HCT116 (cell line): ENCODE measurements around the gene RNF208. TPM values are rescaled to one million over a fixed set of nuclear protein-coding genes. Genes with fewer than 3 reads are reported as not detected.

Experiments used
- ATAC-seq: fragments of 200-7000 bp; cut with Tn5 transposase; 2 replicates; pipeline ENCODE4 v1.9.1; 2020; ENCODE audit warnings: mild to moderate bottlenecking, moderate library complexity
- BruUV-seq: library from RNA; stranded (reverse); fragments of 400-500 nt; replicated peaks from 2 replicates; lab custom pipeline; 2021; lab: Mats Ljungman, UMichigan
- CTCF ChIA-PET: fragments of 300-600 bp; sonication (Branson Sonifier 250); formaldehyde crosslinking; loops from one replicate; lab custom pipeline; 2021; ENCODE audit warnings: antibody characterized with exemption; lab: Charles Lee
- POLR2A ChIA-PET: fragments of 300-600, 350-600 bp; sonication (Branson Sonifier 250); formaldehyde crosslinking; loops from one replicate; lab custom pipeline; 2021; ENCODE audit warnings: antibody characterized with exemption; lab: Charles Lee
- RAD21 ChIA-PET, 2 experiments: fragments of 300-600 bp; sonication (Branson Sonifier 250); formaldehyde crosslinking; loops; one replicate each; lab custom pipeline; 2023; ENCODE audit warnings: low total read pairs in 2 of 2; ENCODE audit not compliant: uncharacterized antibody in 2 of 2, unreplicated experiment in 2 of 2, low non-redundant PET in 1 of 2; lab: Charles Lee
- DNase-seq: peaks from one replicate; pipeline ENCODE4 v3.0.0-alpha.2; 2010; ENCODE audit warnings: low read depth, low spot score
- H2AFZ ChIP-seq: fragments of 200-600 bp; shearing (Covaris generic), sonication (generic); 2 replicates; pipeline ENCODE4 v1.6.1; 2017; ENCODE audit warnings: low read depth, mixed run types, mixed read lengths, antibody characterized with exemption, low read length; ENCODE audit not compliant: poor library complexity, severe bottlenecking
- H3K27ac ChIP-seq: 2 replicates; pipeline ENCODE4 v1.5.1; 2012; ENCODE audit warnings: low read depth, low read length
- H3K27me3 ChIP-seq: fragments of 200-600 bp; sonication (generic); 2 replicates; pipeline ENCODE4 v1.6.1; 2016; ENCODE audit warnings: mixed run types, low read length, mixed read lengths; ENCODE audit not compliant: insufficient read depth
- H3K36me3 ChIP-seq, 2 experiments: fragments of 200-500 bp in 1 of 2; fragments of 200-600 bp in 1 of 2; sonication (Bioruptor generic) in 1 of 2; sonication (generic) in 1 of 2; 2 replicates each; pipeline versions ENCODE4 v1.5.1 to v1.6.1; 2014 to 2016; ENCODE audit warnings: low read length in 2 of 2, inconsistent platforms in 1 of 2, mixed read lengths in 1 of 2, mixed run types in 1 of 2; ENCODE audit not compliant: insufficient read depth in 2 of 2, control insufficient read depth in 1 of 2
- H3K4me1 ChIP-seq, 2 experiments: fragments of 200-600 bp in 1 of 2; sonication (generic) in 1 of 2; 2 replicates each; pipeline versions ENCODE4 v1.5.1 to v1.6.1; 2012 to 2017; ENCODE audit warnings: low read length in 2 of 2, inconsistent platforms in 1 of 2, mild to moderate bottlenecking in 1 of 2, mixed read lengths in 1 of 2, mixed run types in 1 of 2, moderate library complexity in 1 of 2; ENCODE audit not compliant: insufficient read depth in 2 of 2, control insufficient read depth in 1 of 2
- H3K4me2 ChIP-seq: fragments of 200-600 bp; sonication (generic); 2 replicates; pipeline ENCODE4 v1.6.1; 2017; ENCODE audit warnings: mixed run types, low read length, mixed read lengths
- H3K4me3 ChIP-seq, 2 experiments: fragments of 200-600 bp in 1 of 2; sonication (generic) in 1 of 2; replicated peaks in 1 of 2; 2 replicates each; pipeline ENCODE4 v1.5.1; 2011 to 2016; ENCODE audit warnings: low read length in 2 of 2, control low read depth in 1 of 2, low read depth in 1 of 2, mild to moderate bottlenecking in 1 of 2, mixed read lengths in 1 of 2, mixed run types in 1 of 2
- H3K79me2 ChIP-seq: fragments of 200-600 bp; sonication (generic); 2 replicates; pipeline ENCODE4 v1.6.1; 2017; ENCODE audit warnings: mild to moderate bottlenecking, mixed run types, low read length, moderate library complexity, mixed read lengths; ENCODE audit not compliant: insufficient read depth
- H3K9ac ChIP-seq: fragments of 200-600 bp; sonication (generic); 2 replicates; pipeline ENCODE4 v1.6.1; 2016; ENCODE audit warnings: low read length, mixed read lengths
- H3K9me2 ChIP-seq: fragments of 200-600 bp; sonication (generic), shearing (Covaris generic); 2 replicates; pipeline ENCODE4 v1.6.1; 2017; ENCODE audit warnings: mixed run types, mild to moderate bottlenecking, moderate library complexity; ENCODE audit not compliant: insufficient read depth
- H3K9me3 ChIP-seq, 2 experiments: fragments of 200-500 bp in 1 of 2; fragments of 200-600 bp in 1 of 2; sonication (Bioruptor generic) in 1 of 2; sonication (generic) in 1 of 2; 2 replicates each; pipeline ENCODE4 v1.6.1; 2014 to 2017; ENCODE audit warnings: low read length in 2 of 2, mixed read lengths in 2 of 2, inconsistent platforms in 1 of 2, low read depth in 1 of 2, mild to moderate bottlenecking in 1 of 2, mixed run types in 1 of 2, moderate library complexity in 1 of 2; ENCODE audit not compliant: control insufficient read depth in 1 of 2, insufficient read depth in 1 of 2
- H4K20me1 ChIP-seq: fragments of 200-600 bp; sonication (generic), shearing (Covaris generic); 2 replicates; pipeline ENCODE4 v1.6.1; 2017; ENCODE audit warnings: mixed run types, mild to moderate bottlenecking, moderate library complexity; ENCODE audit not compliant: insufficient read depth
- CBX3 ChIP-seq: IDR thresholded peaks from 2 replicates; pipeline ENCODE4 v1.6.1; 2012; ENCODE audit warnings: low read depth
- CEBPB ChIP-seq: IDR thresholded peaks from 2 replicates; pipeline ENCODE4 v1.6.1; 2012; ENCODE audit warnings: low read depth
- ELF1 ChIP-seq: IDR thresholded peaks from 2 replicates; pipeline ENCODE4 v1.6.1; 2012; ENCODE audit warnings: low read depth, borderline replicate concordance
- EZH2 ChIP-seq: fragments of 200-600 bp; sonication (generic); IDR thresholded peaks from 2 replicates; pipeline ENCODE4 v1.6.1; 2017; ENCODE audit warnings: antibody characterized with exemption, mixed run types
- EZH2phosphoT487 ChIP-seq: fragments of 200-600 bp; IDR thresholded peaks from 2 replicates; pipeline ENCODE4 v1.6.1; 2018; ENCODE audit warnings: antibody characterized with exemption, borderline replicate concordance
- JUND ChIP-seq: IDR thresholded peaks from 2 replicates; pipeline ENCODE4 v1.6.1; 2012
- POLR2A ChIP-seq: IDR thresholded peaks from 2 replicates; pipeline ENCODE4 v1.7.0; 2011; ENCODE audit warnings: borderline replicate concordance; ENCODE audit not compliant: insufficient read depth, insufficient read length; ENCODE audit errors: extremely low read depth
- SIN3A ChIP-seq: IDR thresholded peaks from 2 replicates; pipeline ENCODE4 v1.6.1; 2012; ENCODE audit warnings: low read depth
- ZFX ChIP-seq: fragments of 450-650 bp; IDR thresholded peaks from 2 replicates; pipeline ENCODE4 v1.6.1; 2017
- intact Hi-C: fragments of 100-400 bp; cut with micrococcal nuclease; formaldehyde crosslinking; loops from 2 replicates; pipeline ENCODE4 v1.10.0; 2022
- total RNA-seq: library from RNA; stranded (reverse); gene quantifications from one replicate; pipeline ENCODE4 v1.2.1, GENCODE V29; 2021; ENCODE audit not compliant: unreplicated experiment
- TF ChIP-seq, protein P1 (sequence below): IDR thresholded peaks from 2 replicates; pipeline ENCODE4 v1.6.1; 2012
- TF ChIP-seq, protein P2 (sequence below): IDR thresholded peaks from 2 replicates; pipeline ENCODE4 v1.6.1; 2012
- TF ChIP-seq, protein P3 (sequence below): IDR thresholded peaks from 2 replicates; pipeline ENCODE4 v1.6.1; 2012; ENCODE audit warnings: low read depth

Gene RNF208
- total RNA-seq, 1 experiment from 2014 or later = 26.1 TPM

- Histone ChIP-seq H3K9me3 (no peaks in the 10 kb centered on the region), H3K9me2 (no peaks in the 10 kb centered on the region), H4K20me1 (no peaks in the 10 kb centered on the region), H3K36me3 (no peaks in the 10 kb centered on the region), H3K79me2 (no peaks in the 10 kb centered on the region), H3K4me1 (peaks cover 42 to 74% of the 10 kb centered on the region in 2 experiments), H3K4me3 (no peak overlapping the region), H2AFZ (no peak overlapping the region), H3K27ac (peak overlapping the region; percentile 37; the same call in 1 of the 2 replicates), H3K9ac (no peak overlapping the region), H3K4me2 (no peak overlapping the region), H3K27me3 (no peaks in the 10 kb centered on the region)
- intact Hi-C loops = loop anchor here (10.0 kb wide), 1 partner anchor 436 kb away; no protein-coding TSS in a partner anchor
- POLR2A ChIA-PET = interaction anchor here (1.2 kb wide), 1 partner anchor 20 kb away, joined by 3 read pairs; the partner anchor contains the start of gene TUBB4B
- CTCF ChIA-PET = interaction anchor here (0.7 kb wide), 1 partner anchor 22 kb away, joined by 6 read pairs; no protein-coding TSS in a partner anchor
- ATAC-seq (no peak), DNase-seq (no peak)
- TSS peak; percentile 57 for BruUV-seq
- TF ChIP-seq, protein P1, sequence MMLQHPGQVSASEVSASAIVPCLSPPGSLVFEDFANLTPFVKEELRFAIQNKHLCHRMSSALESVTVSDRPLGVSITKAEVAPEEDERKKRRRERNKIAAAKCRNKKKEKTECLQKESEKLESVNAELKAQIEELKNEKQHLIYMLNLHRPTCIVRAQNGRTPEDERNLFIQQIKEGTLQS = no peak
- TF ChIP-seq CBX3 (no peak), ZFX (no peak), CEBPB (no peak), ELF1 (no peak), EZH2 (no peak)
- TF ChIP-seq, protein P2, sequence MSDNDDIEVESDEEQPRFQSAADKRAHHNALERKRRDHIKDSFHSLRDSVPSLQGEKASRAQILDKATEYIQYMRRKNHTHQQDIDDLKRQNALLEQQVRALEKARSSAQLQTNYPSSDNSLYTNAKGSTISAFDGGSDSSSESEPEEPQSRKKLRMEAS = no peak
- RAD21 ChIA-PET = no interaction called here
Observed at GRCh38 chr9:137220317-137221094, 1.5 kb downstream of the RNF208 start.

DNA sequence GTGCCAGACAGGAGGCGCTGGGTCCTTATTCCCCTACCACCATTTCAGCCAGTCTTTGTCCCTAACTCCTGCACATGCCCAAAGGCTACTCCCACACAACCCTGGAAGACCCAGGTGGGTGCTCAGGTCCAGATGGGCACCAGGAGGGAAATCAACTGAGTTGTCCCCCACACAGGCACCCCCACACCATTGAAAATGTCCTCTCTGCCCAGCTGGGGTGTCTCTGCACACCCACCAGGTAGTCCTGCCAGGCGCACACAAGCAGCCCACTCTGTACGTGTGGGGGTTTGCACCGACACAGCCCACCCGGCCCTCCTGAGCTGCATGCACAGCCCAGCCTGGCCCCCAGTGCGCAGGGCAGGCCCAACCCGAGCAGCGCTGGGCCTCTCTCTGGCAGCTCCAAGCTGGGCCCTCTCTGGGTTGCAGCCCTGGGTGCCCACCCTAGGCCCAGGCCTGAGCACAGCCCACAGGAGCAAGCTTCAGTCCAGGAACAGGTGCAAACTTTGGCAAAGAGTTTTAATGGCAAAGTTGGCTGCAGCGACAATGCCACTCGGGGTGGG, 2.2 kb downstream of the RNF208 start:
- ATAC-seq = no peak
- intact Hi-C loops = loop anchor here (10.0 kb wide), 1 partner anchor 435 kb away; no protein-coding TSS in a partner anchor
- TF ChIP-seq SIN3A = no peak
- TF ChIP-seq EZH2phosphoT487 = no peak
- TF ChIP-seq, protein P3, sequence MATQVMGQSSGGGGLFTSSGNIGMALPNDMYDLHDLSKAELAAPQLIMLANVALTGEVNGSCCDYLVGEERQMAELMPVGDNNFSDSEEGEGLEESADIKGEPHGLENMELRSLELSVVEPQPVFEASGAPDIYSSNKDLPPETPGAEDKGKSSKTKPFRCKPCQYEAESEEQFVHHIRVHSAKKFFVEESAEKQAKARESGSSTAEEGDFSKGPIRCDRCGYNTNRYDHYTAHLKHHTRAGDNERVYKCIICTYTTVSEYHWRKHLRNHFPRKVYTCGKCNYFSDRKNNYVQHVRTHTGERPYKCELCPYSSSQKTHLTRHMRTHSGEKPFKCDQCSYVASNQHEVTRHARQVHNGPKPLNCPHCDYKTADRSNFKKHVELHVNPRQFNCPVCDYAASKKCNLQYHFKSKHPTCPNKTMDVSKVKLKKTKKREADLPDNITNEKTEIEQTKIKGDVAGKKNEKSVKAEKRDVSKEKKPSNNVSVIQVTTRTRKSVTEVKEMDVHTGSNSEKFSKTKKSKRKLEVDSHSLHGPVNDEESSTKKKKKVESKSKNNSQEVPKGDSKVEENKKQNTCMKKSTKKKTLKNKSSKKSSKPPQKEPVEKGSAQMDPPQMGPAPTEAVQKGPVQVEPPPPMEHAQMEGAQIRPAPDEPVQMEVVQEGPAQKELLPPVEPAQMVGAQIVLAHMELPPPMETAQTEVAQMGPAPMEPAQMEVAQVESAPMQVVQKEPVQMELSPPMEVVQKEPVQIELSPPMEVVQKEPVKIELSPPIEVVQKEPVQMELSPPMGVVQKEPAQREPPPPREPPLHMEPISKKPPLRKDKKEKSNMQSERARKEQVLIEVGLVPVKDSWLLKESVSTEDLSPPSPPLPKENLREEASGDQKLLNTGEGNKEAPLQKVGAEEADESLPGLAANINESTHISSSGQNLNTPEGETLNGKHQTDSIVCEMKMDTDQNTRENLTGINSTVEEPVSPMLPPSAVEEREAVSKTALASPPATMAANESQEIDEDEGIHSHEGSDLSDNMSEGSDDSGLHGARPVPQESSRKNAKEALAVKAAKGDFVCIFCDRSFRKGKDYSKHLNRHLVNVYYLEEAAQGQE = no peak
- no peak for TF ChIP-seq POLR2A
- TF ChIP-seq JUND = no peak
- TF ChIP-seq, all 23 proteins: peak for 0
- H2AFZ ChIP-seq = no peak overlapping the region
- no peaks in the 10 kb centered on the region for H4K20me1 ChIP-seq
- no peaks in the 10 kb centered on the region for H3K9me3 ChIP-seq
- RAD21 ChIA-PET = no interaction called here
- no peak overlapping the region for H3K9ac ChIP-seq
- no peak for DNase-seq
- H3K36me3 ChIP-seq = no peaks in the 10 kb centered on the region
- POLR2A ChIA-PET = interaction anchor here (1.0 kb wide), 1 partner anchor 19 kb away, joined by 3 read pairs; the partner anchor contains the start of gene TPRN
- no peaks in the 10 kb centered on the region for H3K27me3 ChIP-seq
- H3K4me2 ChIP-seq = 0 out of 2 replicates have a peak overlapping the region, but pooled peaks have one; percentile 77
- CTCF ChIA-PET = interaction anchor here (1.1 kb wide), 1 partner anchor 69 kb away, joined by 4 read pairs; no protein-coding TSS in a partner anchor
- no peaks in the 10 kb centered on the region for H3K79me2 ChIP-seq
- no peaks in the 10 kb centered on the region for H3K9me2 ChIP-seq
- H3K27ac ChIP-seq = peak overlapping the region; percentile 94; the same call in 1 of the 2 replicates
- peaks cover 35 to 67% of the 10 kb centered on the region in 2 experiments for H3K4me1 ChIP-seq
- BruUV-seq = no TSS peak
- no peak overlapping the region for H3K4me3 ChIP-seq
